Measurements from ENCODE around the gene ABCD3.
"Not testable (repeated sequence)": the region's sequence is repeated elsewhere in the genome, so short reads cannot be mapped to it uniquely, and the experiment has no call there.

ABCD3 gene

GRCh38 chr1:94425821-94426484 is 7.8 kb downstream of the ABCD3 start:
- no peak for DNase-seq
- TF ChIP-seq POLR2A (IDR thresholded peaks at IDR 0.05; ENCODE audit: low read length) (no peak), GATA1 (IDR thresholded peaks at IDR 0.05; ENCODE audit: low read depth, low read length) (no peak)

GRCh38 chr1:94426485-94426870 is 8.3 kb downstream of the ABCD3 start:
- not testable (repeated sequence) for DNase-seq

GRCh38 chr1:94428441-94428840 is 10.3 kb downstream of the ABCD3 start:
- TF ChIP-seq POLR2A (IDR thresholded peaks at IDR 0.05; ENCODE audit: low read length): no peak
- no peak for TF ChIP-seq GATA1 (IDR thresholded peaks at IDR 0.05; ENCODE audit: low read depth, low read length)
- DNase-seq: no peak

GRCh38 chr1:94428927-94429528 is 10.8 kb downstream of the ABCD3 start:
- DNase-seq: not testable (repeated sequence)

- not testable (repeated sequence) for DNase-seq
These were observed 11.9 kb downstream of the ABCD3 start for GRCh38 chr1:94430066-94430465.

GRCh38 chr1:94433866-94434265 is 15.7 kb downstream of the ABCD3 start:
- TF ChIP-seq POLR2A (IDR thresholded peaks at IDR 0.05; ENCODE audit: low read length) (no peak), GATA1 (IDR thresholded peaks at IDR 0.05; ENCODE audit: low read depth, low read length) (no peak)
- no peak for DNase-seq

- TF ChIP-seq GATA1 (IDR thresholded peaks at IDR 0.05; ENCODE audit: low read depth, low read length): no peak
- no peak for TF ChIP-seq POLR2A (IDR thresholded peaks at IDR 0.05; ENCODE audit: low read length)
- DNase-seq: no peak
These were observed 16.3 kb downstream of the ABCD3 start for GRCh38 chr1:94434365-94435045.

GRCh38 chr1:94438692-94439276 is 20.6 kb downstream of the ABCD3 start:
- no peak for TF ChIP-seq GATA1 (IDR thresholded peaks at IDR 0.05; ENCODE audit: low read depth, low read length)
- no peak for TF ChIP-seq POLR2A (IDR thresholded peaks at IDR 0.05; ENCODE audit: low read length)
- no peak for DNase-seq

- no peak for DNase-seq
- no peak for TF ChIP-seq GATA1 (IDR thresholded peaks at IDR 0.05; ENCODE audit: low read depth, low read length)
- no peak for TF ChIP-seq POLR2A (IDR thresholded peaks at IDR 0.05; ENCODE audit: low read length)
These were observed 21.9 kb downstream of the ABCD3 start for GRCh38 chr1:94440088-94440487.

GRCh38 chr1:94443067-94443466 is 24.9 kb downstream of the ABCD3 start:
- not testable (repeated sequence) for DNase-seq

- not testable (repeated sequence) for DNase-seq
These were observed 26.6 kb downstream of the ABCD3 start for GRCh38 chr1:94444819-94445218.

- not testable (repeated sequence) for DNase-seq
These were observed 27.5 kb downstream of the ABCD3 start for GRCh38 chr1:94445733-94446132.

GRCh38 chr1:94446177-94446576 is 28.0 kb downstream of the ABCD3 start:
- not testable (repeated sequence) for DNase-seq

- DNase-seq: not testable (repeated sequence)
These were observed 30.6 kb downstream of the ABCD3 start for GRCh38 chr1:94448741-94449140.

GRCh38 chr1:94456736-94457135 is 38.5 kb downstream of the ABCD3 start:
- no peak for DNase-seq
- TF ChIP-seq GATA1 (IDR thresholded peaks at IDR 0.05; ENCODE audit: low read depth, low read length) (no peak), POLR2A (IDR thresholded peaks at IDR 0.05; ENCODE audit: low read length) (no peak)

- no peak for DNase-seq
- TF ChIP-seq GATA1 (IDR thresholded peaks at IDR 0.05; ENCODE audit: low read depth, low read length) (no peak), POLR2A (IDR thresholded peaks at IDR 0.05; ENCODE audit: low read length) (no peak)
These were observed 44.4 kb downstream of the ABCD3 start for GRCh38 chr1:94462606-94463005.
